Memory B cell (primary cell): ENCODE data around the gene CXADR.

ENCODE experiments used
- ATAC-seq: fragments of 150-1000 bp; cut with Tn5 transposase; 2 replicates; pipeline ENCODE4 v1.10.0; 2021; ENCODE audit warnings: low read depth, mild to moderate bottlenecking, moderate library complexity
- DNase-seq, 2 donors: peaks; one replicate each; pipeline ENCODE4 v3.0.0; 2022; ENCODE audit warnings: low spot score in 2 of 2
- H3K27ac Mint-ChIP-seq: one replicate; pipeline ENCODE4 v1.8.0; 2022; ENCODE audit warnings: mild to moderate bottlenecking, moderate library complexity, mixed read lengths
- H3K27me3 Mint-ChIP-seq: one replicate; pipeline ENCODE4 v1.8.0; 2022; ENCODE audit warnings: mixed read lengths
- H3K36me3 Mint-ChIP-seq: one replicate; pipeline ENCODE4 v1.8.0; 2022; ENCODE audit warnings: mild to moderate bottlenecking, mixed read lengths
- H3K4me1 Mint-ChIP-seq: one replicate; pipeline ENCODE4 v1.8.0; 2022; ENCODE audit warnings: mixed read lengths
- H3K4me3 Mint-ChIP-seq: one replicate; pipeline ENCODE4 v1.8.0; 2022; ENCODE audit warnings: mild to moderate bottlenecking, moderate library complexity, mixed read lengths
- H3K9me3 Mint-ChIP-seq: one replicate; pipeline ENCODE4 v1.8.0; 2022; ENCODE audit warnings: mixed read lengths

CXADR gene

GRCh38 chr21:17540530-17540929 lies 27.7 kb downstream of the CXADR start:
- H3K9me3 Mint-ChIP-seq: no peaks in the 10 kb centered on the region
- H3K27me3 Mint-ChIP-seq: peaks cover 15% of the 10 kb centered on the region
- ATAC-seq (no peak), DNase-seq (no peak)
- no peak overlapping the region for H3K27ac Mint-ChIP-seq
- H3K4me3 Mint-ChIP-seq: no peak overlapping the region
- peaks cover 8% of the 10 kb centered on the region for H3K4me1 Mint-ChIP-seq
- no peaks in the 10 kb centered on the region for H3K36me3 Mint-ChIP-seq

- peaks cover 7% of the 10 kb centered on the region for H3K27me3 Mint-ChIP-seq
- no peak overlapping the region for H3K4me3 Mint-ChIP-seq
- DNase-seq: no peak
- no peaks in the 10 kb centered on the region for H3K9me3 Mint-ChIP-seq
- H3K4me1 Mint-ChIP-seq: peaks cover 6% of the 10 kb centered on the region
- no peak overlapping the region for H3K27ac Mint-ChIP-seq
- ATAC-seq: no peak
- H3K36me3 Mint-ChIP-seq: no peaks in the 10 kb centered on the region
These were observed 29.6 kb downstream of the CXADR start for GRCh38 chr21:17542371-17543011.

GRCh38 chr21:17545007-17545406 lies 32.2 kb downstream of the CXADR start:
- H3K27ac Mint-ChIP-seq: no peak overlapping the region
- ATAC-seq: no peak
- H3K4me3 Mint-ChIP-seq: no peak overlapping the region
- H3K9me3 Mint-ChIP-seq: no peaks in the 10 kb centered on the region
- no peaks in the 10 kb centered on the region for H3K4me1 Mint-ChIP-seq
- H3K36me3 Mint-ChIP-seq: no peaks in the 10 kb centered on the region
- no peaks in the 10 kb centered on the region for H3K27me3 Mint-ChIP-seq
- no peak for DNase-seq

GRCh38 chr21:17548262-17548661 lies 35.4 kb downstream of the CXADR start:
- Mint-ChIP-seq H3K36me3 (no peaks in the 10 kb centered on the region), H3K27me3 (peaks cover 2% of the 10 kb centered on the region), H3K9me3 (no peaks in the 10 kb centered on the region), H3K4me1 (no peaks in the 10 kb centered on the region), H3K4me3 (no peak overlapping the region), H3K27ac (no peak overlapping the region)
- ATAC-seq: no peak
- DNase-seq: no peak

GRCh38 chr21:17550671-17551308 lies 37.9 kb downstream of the CXADR start:
- Mint-ChIP-seq H3K4me3 (no peak overlapping the region), H3K27ac (no peak overlapping the region), H3K27me3 (peaks cover 2% of the 10 kb centered on the region), H3K9me3 (no peaks in the 10 kb centered on the region), H3K36me3 (no peaks in the 10 kb centered on the region), H3K4me1 (no peaks in the 10 kb centered on the region)
- no peak for DNase-seq
- ATAC-seq: no peak

GRCh38 chr21:17552410-17552809 lies 39.6 kb downstream of the CXADR start:
- DNase-seq: no peak
- Mint-ChIP-seq H3K27me3 (peaks cover 2% of the 10 kb centered on the region), H3K9me3 (no peaks in the 10 kb centered on the region), H3K36me3 (no peaks in the 10 kb centered on the region), H3K4me3 (no peak overlapping the region), H3K4me1 (no peaks in the 10 kb centered on the region), H3K27ac (no peak overlapping the region)
- ATAC-seq: no peak

- peaks cover 2% of the 10 kb centered on the region for H3K27me3 Mint-ChIP-seq
- H3K27ac Mint-ChIP-seq: no peak overlapping the region
- DNase-seq (no peak), ATAC-seq (no peak)
- H3K36me3 Mint-ChIP-seq: no peaks in the 10 kb centered on the region
- no peaks in the 10 kb centered on the region for H3K4me1 Mint-ChIP-seq
- no peak overlapping the region for H3K4me3 Mint-ChIP-seq
- H3K9me3 Mint-ChIP-seq: no peaks in the 10 kb centered on the region
These were observed 41.3 kb downstream of the CXADR start for GRCh38 chr21:17554120-17554519.

- ATAC-seq: no peak
- no peaks in the 10 kb centered on the region for H3K9me3 Mint-ChIP-seq
- no peaks in the 10 kb centered on the region for H3K4me1 Mint-ChIP-seq
- H3K36me3 Mint-ChIP-seq: no peaks in the 10 kb centered on the region
- peaks cover 2% of the 10 kb centered on the region for H3K27me3 Mint-ChIP-seq
- H3K4me3 Mint-ChIP-seq: no peak overlapping the region
- no peak overlapping the region for H3K27ac Mint-ChIP-seq
- DNase-seq: no peak
These were observed 42.0 kb downstream of the CXADR start for GRCh38 chr21:17554679-17555465.

- H3K4me1 Mint-ChIP-seq: no peaks in the 10 kb centered on the region
- no peaks in the 10 kb centered on the region for H3K36me3 Mint-ChIP-seq
- ATAC-seq: no peak
- no peaks in the 10 kb centered on the region for H3K27me3 Mint-ChIP-seq
- H3K4me3 Mint-ChIP-seq: no peak overlapping the region
- H3K27ac Mint-ChIP-seq: no peak overlapping the region
- DNase-seq: no peak
- H3K9me3 Mint-ChIP-seq: no peaks in the 10 kb centered on the region
These were observed 47.7 kb downstream of the CXADR start for GRCh38 chr21:17560377-17561025.

GRCh38 chr21:17570786-17571185 lies 57.9 kb downstream of the CXADR start:
- no peaks in the 10 kb centered on the region for H3K36me3 Mint-ChIP-seq
- no peak for DNase-seq

GRCh38 chr21:17572431-17572830 lies 59.6 kb downstream of the CXADR start:
- Mint-ChIP-seq H3K36me3 (no peaks in the 10 kb centered on the region), H3K9me3 (no peaks in the 10 kb centered on the region), H3K27me3 (peaks cover 6% of the 10 kb centered on the region), H3K4me3 (no peak overlapping the region), H3K27ac (no peak overlapping the region), H3K4me1 (no peaks in the 10 kb centered on the region)
- DNase-seq: no peak
- ATAC-seq: no peak

More at GRCh38 chr21:17570786-17571185, 57.9 kb downstream of the CXADR start:
- no peak for ATAC-seq
- no peak overlapping the region for H3K4me3 Mint-ChIP-seq
- H3K9me3 Mint-ChIP-seq: no peaks in the 10 kb centered on the region
- no peak overlapping the region for H3K27ac Mint-ChIP-seq
- no peaks in the 10 kb centered on the region for H3K4me1 Mint-ChIP-seq
- peaks cover 6% of the 10 kb centered on the region for H3K27me3 Mint-ChIP-seq

GRCh38 chr21:17575076-17575475 lies 62.2 kb downstream of the CXADR start:
- no peak overlapping the region for H3K4me3 Mint-ChIP-seq
- no peak overlapping the region for H3K27ac Mint-ChIP-seq
- no peaks in the 10 kb centered on the region for H3K4me1 Mint-ChIP-seq
- DNase-seq (no peak), ATAC-seq (no peak)
- H3K9me3 Mint-ChIP-seq: no peaks in the 10 kb centered on the region
- no peaks in the 10 kb centered on the region for H3K36me3 Mint-ChIP-seq
- peaks cover 11% of the 10 kb centered on the region for H3K27me3 Mint-ChIP-seq

GRCh38 chr21:17576080-17576835 lies 63.4 kb downstream of the CXADR start:
- H3K27me3 Mint-ChIP-seq: peaks cover 11% of the 10 kb centered on the region
- no peak overlapping the region for H3K4me3 Mint-ChIP-seq
- H3K4me1 Mint-ChIP-seq: no peaks in the 10 kb centered on the region
- ATAC-seq (no peak), DNase-seq (no peak)
- H3K36me3 Mint-ChIP-seq: no peaks in the 10 kb centered on the region
- H3K9me3 Mint-ChIP-seq: no peaks in the 10 kb centered on the region
- no peak overlapping the region for H3K27ac Mint-ChIP-seq
